Erythroblast (primary cell): ENCODE data around the gene RSL24D1.
"Not testable (repeated sequence)": the region's sequence is repeated elsewhere in the genome, so short reads cannot be mapped to it uniquely, and the experiment has no call there.

Experiments
- DNase-seq, 2 experiments: peaks; one replicate each; lab custom pipeline; 2025; lab: John Stamatoyannopoulos, UW
- GATA1 ChIP-seq: IDR thresholded peaks from 2 replicates; pipeline ENCODE4 v1.6.1; 2011; ENCODE audit warnings: low read depth, mild to moderate bottlenecking, control low read depth, low read length, moderate library complexity
- POLR2A ChIP-seq: IDR thresholded peaks from 2 replicates; pipeline ENCODE4 v1.6.1; 2011; ENCODE audit warnings: mild to moderate bottlenecking, low read length

Gene RSL24D1

DNA sequence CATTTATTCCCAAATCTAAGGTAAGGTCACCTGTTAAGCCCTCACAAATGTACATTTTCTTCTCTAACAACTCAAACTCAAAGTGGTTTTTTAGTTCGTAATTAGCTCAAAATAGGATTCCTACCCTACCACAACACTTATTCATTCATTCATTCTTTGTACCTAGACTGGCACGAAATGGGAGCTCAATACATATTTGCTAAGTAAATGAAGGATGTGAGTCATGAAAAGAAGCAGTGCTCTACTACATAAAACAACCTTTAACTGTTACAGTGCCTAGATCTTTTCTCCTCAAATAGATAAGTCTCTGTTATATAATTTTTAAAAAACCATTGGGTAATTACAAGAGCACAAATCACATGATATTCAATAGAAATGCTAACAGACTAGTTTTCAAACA lies 13.1 kb downstream of the RSL24D1 start:
- TF ChIP-seq GATA1, result no peak
- TF ChIP-seq POLR2A, result no peak
- no peak for DNase-seq

DNA sequence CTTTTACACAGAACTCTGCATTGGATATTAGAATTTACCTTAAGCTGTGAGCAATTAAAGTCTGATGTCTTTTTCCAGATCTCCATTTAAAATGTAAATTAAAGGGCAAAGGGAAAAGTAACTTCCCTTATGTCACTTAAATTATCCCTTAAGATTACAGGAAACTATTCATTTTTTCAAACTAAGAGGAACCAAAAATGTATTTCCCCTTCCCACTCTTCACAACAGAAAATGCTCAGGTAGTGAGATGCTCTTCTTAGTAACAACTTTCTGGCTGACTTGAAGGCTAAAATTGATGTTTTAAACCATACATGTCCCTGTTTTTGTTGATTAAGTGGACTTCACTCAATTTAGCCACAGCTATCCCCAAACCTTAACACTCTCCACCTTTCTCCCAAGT lies 17.6 kb downstream of the RSL24D1 start:
- no peak for DNase-seq
- no peak for TF ChIP-seq GATA1
- TF ChIP-seq POLR2A, result no peak

DNA sequence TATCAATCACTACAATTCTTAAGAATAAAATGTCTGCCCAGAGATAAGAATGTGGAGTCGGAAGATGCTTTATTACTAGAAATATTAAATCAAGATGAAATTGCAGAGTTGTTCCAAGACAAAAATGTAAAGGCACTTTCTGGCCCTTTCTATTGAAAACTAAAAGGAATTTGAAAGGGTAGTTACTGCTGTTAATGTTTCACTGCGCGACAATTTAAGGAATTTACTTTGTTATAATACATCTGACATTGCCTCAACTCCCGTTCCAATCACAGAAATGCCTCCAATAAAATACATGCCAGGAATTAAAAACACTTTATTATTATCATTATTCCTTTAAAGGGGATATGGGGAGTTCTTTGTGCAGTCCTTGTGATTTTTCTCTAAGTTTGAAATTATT lies 26.4 kb downstream of the RSL24D1 start:
- DNase-seq, result no peak
- TF ChIP-seq GATA1, result no peak
- TF ChIP-seq POLR2A, result no peak

GRCh38 chr15:55168350-55168974 lies 28.3 kb downstream of the RSL24D1 start:
- TF ChIP-seq POLR2A (no peak), GATA1 (no peak)
- DNase-seq, result peak; percentile 63 to 77

- DNase-seq, result no peak
- TF ChIP-seq GATA1 (no peak), POLR2A (no peak)
These were observed 32.5 kb downstream of the RSL24D1 start for GRCh38 chr15:55164284-55164683.

DNA sequence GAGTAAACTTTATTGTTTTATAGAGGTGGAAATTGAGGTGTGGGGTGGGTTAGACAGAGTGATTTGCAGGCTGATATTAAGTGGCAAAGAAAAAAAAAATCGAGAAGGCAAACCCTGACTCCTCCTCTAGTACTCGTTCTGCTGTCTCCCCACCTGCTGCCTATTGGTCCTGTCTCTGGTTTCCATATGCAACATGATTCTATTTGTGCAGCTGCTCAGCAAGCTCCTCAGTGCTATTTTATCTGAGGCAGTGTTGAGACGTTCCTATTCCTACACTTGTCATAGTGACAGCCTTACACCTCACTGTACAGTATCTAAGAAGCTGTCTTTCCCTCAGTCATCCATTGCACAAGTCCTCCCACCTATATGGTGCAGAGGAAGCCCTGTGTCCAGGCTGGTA lies 45.1 kb downstream of the RSL24D1 start:
- no peak for DNase-seq
- TF ChIP-seq GATA1 (no peak), POLR2A (no peak)

GRCh38 chr15:55143132-55143531 lies 53.6 kb downstream of the RSL24D1 start:
- DNase-seq, result not testable (repeated sequence)

- TF ChIP-seq POLR2A (no peak), GATA1 (no peak)
- DNase-seq, result no peak
These were observed 62.8 kb downstream of the RSL24D1 start for GRCh38 chr15:55133972-55134371.

- no peak for DNase-seq
- TF ChIP-seq POLR2A (no peak), GATA1 (no peak)
These were observed 64.1 kb downstream of the RSL24D1 start for GRCh38 chr15:55132672-55133071.
